GM10266 (cell line): Measurements from ENCODE around the gene GFER.

Source experiments
- DNase-seq: peaks from one replicate; pipeline ENCODE4 v3.0.0; 2012; ENCODE audit errors: extremely low spot score
- CTCF ChIP-seq: IDR thresholded peaks from 2 replicates; pipeline ENCODE4 v1.5.1; 2012; ENCODE audit warnings: mild to moderate bottlenecking, low read depth; ENCODE audit not compliant: control insufficient read depth, insufficient read depth; ENCODE audit errors: missing control alignments

GFER gene

GRCh38 chr16:2035431-2036199, 51.6 kb downstream of the GFER start:
- no peak for DNase-seq
- no peak for TF ChIP-seq CTCF

GRCh38 chr16:2036200-2036966, 52.4 kb downstream of the GFER start:
- DNase-seq, result no peak
- TF ChIP-seq CTCF, result no peak

GRCh38 chr16:2037115-2037514, 53.1 kb downstream of the GFER start:
- no peak for TF ChIP-seq CTCF
- no peak for DNase-seq
